PC-9 (cell line): ENCODE results near the gene PODXL.

Experiments
- EZH2 ChIP-seq: fragments of 200-600 bp; sonication (generic); IDR thresholded peaks from 2 replicates; pipeline ENCODE4 v1.8.0; 2017; ENCODE audit warnings: antibody characterized with exemption, low read depth
- TF ChIP-seq, protein P1 (sequence below): fragments of 200-600 bp; sonication (generic); conservative IDR thresholded peaks from 2 replicates; pipeline ENCODE4 v1.6.1; 2017; ENCODE audit warnings: mixed run types, antibody characterized with exemption, mild to moderate bottlenecking, moderate library complexity

- TF ChIP-seq, protein P1, sequence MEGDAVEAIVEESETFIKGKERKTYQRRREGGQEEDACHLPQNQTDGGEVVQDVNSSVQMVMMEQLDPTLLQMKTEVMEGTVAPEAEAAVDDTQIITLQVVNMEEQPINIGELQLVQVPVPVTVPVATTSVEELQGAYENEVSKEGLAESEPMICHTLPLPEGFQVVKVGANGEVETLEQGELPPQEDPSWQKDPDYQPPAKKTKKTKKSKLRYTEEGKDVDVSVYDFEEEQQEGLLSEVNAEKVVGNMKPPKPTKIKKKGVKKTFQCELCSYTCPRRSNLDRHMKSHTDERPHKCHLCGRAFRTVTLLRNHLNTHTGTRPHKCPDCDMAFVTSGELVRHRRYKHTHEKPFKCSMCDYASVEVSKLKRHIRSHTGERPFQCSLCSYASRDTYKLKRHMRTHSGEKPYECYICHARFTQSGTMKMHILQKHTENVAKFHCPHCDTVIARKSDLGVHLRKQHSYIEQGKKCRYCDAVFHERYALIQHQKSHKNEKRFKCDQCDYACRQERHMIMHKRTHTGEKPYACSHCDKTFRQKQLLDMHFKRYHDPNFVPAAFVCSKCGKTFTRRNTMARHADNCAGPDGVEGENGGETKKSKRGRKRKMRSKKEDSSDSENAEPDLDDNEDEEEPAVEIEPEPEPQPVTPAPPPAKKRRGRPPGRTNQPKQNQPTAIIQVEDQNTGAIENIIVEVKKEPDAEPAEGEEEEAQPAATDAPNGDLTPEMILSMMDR, result no peak
- TF ChIP-seq EZH2, result no peak
Measured at GRCh38 chr7:131563918-131564317, 7.5 kb upstream of the PODXL start.
